ENCODE results near the gene SLC7A7.
"Not testable (repeated sequence)": the region's sequence is repeated elsewhere in the genome, so short reads cannot be mapped to it uniquely, and the experiment has no call there.

SLC7A7 gene

DNA sequence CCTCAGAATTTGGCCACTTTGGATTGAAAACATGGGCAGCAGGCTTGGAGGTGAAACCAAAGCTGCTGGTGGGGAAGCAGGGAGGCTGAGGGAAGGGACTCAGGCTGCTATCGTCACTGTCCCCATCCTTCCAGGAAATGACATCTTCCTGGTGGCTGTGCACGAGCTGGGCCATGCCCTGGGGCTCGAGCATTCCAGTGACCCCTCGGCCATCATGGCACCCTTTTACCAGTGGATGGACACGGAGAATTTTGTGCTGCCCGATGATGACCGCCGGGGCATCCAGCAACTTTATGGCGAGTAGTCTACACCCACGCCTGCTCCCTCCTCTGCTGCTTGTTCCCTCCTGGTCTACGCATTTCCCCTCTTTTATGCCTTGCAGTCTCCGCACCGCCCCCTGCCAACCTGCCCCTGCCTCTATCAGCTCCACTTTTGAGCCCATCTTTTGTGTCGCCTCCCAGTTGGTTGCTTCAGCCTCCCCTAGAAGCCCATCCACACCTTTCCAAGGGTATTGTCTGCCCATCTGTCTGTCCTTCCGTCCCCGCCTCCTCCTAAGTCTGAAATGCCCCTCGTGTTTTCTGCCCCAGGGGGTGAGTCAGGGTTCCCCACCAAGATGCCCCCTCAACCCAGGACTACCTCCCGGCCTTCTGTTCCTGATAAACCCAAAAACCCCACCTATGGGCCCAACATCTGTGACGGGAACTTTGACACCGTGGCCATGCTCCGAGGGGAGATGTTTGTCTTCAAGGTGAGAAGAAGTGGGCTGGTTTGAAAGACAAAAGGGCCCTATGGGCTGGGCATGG lies 28.1 kb upstream of the SLC7A7 start:
- DNase-seq, result no peak

DNA sequence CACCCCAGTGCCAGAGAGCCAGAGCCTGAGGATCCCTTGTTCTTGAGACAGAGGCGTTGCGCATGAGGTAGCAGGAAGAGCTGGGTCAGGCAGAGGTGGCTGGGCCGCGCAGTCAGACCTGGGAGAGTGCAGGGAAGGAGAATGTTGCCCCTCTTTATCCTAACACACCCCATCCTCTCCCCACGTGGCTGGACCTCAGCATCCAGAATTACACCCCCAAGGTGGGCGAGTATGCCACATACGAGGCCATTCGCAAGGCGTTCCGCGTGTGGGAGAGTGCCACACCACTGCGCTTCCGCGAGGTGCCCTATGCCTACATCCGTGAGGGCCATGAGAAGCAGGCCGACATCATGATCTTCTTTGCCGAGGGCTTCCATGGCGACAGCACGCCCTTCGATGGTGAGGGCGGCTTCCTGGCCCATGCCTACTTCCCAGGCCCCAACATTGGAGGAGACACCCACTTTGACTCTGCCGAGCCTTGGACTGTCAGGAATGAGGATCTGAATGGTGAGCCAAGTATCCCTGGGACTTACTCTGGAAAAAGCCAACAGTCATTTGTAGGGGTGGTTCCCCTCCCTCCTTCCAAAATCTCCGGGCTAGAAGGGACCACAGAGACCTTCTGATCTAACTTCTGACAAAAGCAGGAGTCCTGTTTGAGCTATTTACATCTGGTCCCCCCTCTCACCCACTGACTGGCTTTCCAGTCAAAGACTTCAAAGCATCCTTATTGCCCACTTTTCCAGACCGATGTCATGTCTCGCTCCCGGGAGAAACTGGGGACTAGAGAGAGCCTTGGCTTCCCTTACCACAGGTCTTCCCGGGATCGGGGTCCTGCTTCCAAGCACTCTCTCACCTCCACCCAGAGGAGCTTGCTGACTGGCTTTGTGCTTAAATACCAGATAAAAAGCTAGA lies 27.2 kb upstream of the SLC7A7 start:
- no peak for DNase-seq

DNA sequence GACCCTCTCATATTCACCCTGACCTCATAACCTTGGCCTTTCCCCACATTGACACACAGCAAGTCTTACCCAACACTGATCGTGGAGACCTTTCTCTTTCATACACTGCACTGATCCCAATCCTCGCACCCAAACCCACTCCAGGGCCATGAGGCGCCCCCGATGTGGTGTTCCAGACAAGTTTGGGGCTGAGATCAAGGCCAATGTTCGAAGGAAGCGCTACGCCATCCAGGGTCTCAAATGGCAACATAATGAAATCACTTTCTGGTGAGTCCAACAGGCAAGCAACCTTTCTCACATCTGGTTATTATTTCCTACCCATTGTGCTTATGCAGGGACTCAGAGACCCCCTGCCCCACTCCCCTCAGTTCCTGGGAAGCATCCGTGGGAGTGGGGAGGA lies 26.5 kb upstream of the SLC7A7 start:
- DNase-seq, result no peak

DNA sequence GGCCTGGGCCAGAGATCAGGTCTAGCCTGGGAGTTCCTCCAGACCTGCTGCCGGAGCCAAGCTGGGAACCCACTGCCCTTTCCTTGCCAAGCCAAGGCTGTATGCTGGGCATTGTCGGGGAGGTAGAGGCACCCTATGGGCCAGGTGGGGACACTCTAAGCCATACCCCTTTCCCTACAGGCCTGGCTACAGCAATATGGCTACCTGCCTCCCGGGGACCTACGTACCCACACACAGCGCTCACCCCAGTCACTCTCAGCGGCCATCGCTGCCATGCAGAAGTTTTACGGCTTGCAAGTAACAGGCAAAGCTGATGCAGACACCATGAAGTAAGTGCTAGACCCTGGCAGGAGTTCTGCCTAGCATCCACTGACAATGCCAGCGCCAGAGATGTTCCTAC lies 26.1 kb upstream of the SLC7A7 start:
- no peak for DNase-seq

DNA sequence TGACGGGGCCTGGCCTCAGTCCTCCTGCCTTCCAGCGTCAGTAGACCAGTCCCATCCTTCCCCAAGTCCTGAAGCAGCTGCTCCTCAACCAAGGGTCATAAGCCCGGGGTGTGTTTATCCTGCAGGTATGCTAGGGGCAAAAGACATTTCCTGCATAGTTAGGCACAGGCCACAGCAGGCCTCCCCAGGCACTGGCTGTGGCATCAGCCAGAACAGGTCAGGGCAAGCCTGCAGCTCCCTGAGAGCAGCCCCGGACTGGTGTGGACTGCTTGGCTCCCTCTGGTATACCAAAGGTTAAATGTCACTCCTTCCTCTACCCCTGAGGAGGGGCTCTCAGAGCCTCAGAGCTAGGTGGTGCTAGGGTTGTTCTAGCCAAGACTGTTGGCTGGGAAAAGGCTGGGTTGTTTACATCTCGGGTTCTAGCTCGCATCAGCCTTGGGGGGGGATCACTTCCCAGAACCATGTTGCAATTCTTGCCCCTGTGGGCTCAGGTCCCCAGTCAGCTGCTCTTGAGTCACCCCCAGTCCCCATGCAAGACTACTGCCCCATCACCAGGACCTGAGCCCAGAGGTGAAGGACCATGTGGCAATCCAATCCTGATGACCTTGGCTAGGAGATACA lies 24.0 kb upstream of the SLC7A7 start:
- DNase-seq, result peak; percentile 57

DNA sequence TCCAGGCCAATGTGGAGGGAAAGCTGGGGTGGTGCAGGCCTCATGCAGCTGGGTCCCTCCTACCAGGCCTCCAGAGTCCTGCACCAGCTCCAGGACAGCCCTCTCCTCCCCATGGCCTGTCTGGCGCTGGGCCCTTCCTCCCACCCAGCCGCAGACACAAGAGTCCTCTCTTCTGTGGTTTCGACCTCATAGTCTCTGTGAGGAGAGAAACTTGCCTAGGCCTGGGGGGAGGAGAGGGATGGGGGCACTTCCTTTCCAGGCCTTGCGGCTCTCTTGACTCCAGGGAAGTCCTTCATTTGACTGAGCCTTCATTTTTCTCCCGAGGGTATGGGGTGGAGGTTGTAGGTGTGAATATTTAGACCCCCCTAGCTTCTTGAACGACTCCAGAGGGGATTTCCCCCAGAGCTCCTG lies 23.4 kb upstream of the SLC7A7 start:
- DNase-seq, result peak; percentile 47

DNA sequence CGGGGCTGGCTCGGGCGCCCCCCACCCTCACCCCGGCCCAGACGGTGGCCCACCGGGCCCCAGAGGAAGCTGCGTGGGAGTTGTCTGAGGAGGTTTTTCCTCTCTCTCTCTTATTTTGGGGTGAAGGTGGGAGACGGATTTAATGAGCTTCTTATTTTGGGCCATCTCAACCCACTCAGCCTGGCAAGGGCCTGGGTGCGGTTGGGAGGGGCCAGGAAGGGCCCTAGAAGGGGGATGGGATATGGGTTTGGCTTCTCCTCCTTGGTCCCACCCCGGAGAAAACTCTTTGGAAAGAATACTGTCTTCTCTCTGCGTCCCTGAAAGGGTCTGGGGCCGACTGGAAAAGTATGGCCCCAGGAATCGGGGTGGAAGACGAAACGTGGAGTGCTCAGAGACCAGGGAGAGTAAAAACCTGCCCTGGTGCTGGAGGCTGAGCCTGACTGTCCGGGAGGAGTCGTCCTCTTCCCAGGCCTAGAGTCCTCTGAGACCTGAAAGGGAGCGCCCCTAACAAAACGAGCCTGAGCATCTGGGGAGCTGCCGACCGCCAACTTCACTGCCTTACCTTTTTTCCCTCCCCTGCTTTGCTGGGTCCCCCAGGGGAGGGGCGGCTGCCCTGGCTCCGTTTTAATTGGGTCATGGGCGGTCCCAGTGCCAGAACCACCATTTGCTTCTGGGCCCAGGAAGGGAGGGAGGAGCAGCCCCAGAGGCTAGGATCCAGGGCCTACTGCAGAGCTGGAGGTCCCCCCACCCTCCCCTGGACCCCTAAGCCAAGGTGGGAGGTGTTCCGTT lies 22.7 kb upstream of the SLC7A7 start:
- peak; percentile 51 for DNase-seq

DNA sequence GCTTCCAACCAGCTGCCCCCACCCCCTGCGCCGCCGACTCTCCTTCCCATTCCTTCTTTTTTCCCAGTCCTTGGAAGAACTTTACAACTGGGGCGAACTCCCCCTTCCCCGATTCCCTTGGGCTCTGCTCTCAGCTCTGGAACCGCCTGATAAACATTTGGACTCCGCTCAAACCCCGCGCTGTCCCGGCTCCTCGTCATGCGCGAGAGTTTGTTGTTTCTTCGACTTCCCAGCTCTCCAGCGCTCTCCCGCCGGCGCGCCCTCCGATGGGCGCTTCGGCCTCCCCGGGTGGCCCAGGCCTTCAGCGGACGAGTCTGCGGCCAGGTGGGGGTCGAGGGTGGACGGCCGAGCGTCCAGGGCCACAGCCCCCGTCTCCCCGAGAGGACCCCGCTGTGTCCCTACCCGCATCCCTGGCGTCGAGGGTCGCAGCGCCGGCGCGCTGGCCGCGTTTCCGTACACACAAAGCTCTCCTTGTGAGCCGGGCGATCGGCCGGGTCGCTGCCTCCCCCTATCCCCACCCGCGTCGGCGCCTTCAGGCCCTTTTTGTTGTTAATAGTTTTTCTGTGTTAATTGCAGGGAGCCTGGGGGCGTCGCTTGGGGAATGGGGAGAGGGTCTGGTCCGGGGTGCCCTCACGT lies 22.0 kb upstream of the SLC7A7 start:
- peak; percentile 57 for DNase-seq

DNA sequence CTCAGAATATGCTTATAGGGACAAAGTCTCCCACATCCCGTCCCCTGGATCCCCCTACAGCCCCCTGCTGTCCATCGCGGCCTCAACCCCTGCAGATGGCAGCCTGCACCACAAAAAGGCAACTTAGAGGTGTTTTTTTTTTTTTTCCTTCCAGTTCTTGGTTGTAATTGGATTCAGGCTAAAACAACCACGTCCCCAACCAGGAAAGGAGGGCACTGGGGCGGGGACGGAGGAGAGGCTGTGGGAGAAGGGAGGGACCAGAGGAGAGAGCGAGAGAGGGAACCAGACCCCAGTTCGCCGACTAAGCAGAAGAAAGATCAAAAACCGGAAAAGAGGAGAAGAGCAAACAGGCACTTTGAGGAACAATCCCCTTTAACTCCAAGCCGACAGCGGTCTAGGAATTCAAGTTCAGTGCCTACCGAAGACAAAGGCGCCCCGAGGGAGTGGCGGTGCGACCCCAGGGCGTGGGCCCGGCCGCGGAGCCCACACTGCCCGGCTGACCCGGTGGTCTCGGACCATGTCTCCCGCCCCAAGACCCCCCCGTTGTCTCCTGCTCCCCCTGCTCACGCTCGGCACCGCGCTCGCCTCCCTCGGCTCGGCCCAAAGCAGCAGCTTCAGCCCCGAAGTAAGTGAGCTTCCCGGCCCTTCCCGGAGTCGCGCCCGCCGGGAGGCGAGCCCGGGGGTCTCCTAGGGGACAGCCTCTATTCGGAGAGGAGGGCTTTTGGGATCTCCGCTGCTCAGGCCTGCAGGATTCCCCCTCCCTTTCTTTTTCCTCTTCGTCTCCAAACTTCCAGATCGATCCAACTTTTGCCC lies 21.3 kb upstream of the SLC7A7 start, which contains the start of gene MMP14:
MMP14 (plus strand) TSS at position 285 of the 813 bp plus-strand sequence; CDS start at position 518, 233 bp downstream.
- peak; percentile 88 for DNase-seq

DNA sequence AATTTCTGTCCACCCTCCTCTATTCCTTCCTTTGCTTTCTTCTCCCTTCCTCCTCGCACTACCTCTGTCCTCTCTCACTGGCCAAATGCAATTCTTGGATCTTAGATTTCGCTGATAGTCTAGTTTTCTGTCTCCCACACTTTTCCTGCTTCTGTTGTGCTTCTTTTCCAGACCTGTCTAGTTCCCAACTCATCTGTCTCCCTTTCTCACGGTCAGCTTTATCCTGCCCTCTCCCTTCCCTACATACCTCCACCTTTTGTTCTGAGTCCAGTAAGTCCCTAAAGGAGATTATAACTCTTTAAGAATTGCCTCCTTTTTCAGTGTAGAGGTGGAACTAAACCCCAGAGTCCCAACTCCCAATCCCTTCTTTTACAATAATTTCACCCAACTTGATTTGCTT lies 20.3 kb upstream of the SLC7A7 start:
- no peak for DNase-seq

DNA sequence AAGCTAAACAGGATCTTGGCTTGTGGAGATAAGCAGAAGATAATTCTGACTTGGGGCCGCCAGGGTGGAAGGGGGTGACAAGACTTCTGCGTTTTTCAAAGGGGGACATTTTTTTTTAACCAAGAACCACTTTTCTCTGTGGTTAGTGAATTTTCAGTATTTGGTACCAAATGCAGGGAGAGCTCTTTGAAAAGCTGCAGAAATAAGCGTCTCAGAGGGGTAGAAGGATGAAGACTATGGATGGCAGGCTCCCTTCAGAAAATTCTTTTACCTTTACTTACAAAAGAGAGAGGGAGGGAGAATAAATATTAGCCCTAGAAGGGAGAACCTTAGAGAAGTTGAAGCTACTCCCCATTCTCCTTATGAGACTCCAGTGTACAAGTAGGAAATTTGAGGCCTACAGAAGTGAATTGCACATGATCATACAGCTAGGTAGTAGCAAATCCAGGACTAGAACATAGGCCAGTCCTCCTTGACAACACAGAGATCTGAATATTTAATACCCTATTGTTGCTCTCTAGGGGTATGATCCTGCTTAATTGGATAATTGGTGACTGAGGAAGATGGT lies 15.3 kb upstream of the SLC7A7 start:
- DNase-seq, result no peak

DNA sequence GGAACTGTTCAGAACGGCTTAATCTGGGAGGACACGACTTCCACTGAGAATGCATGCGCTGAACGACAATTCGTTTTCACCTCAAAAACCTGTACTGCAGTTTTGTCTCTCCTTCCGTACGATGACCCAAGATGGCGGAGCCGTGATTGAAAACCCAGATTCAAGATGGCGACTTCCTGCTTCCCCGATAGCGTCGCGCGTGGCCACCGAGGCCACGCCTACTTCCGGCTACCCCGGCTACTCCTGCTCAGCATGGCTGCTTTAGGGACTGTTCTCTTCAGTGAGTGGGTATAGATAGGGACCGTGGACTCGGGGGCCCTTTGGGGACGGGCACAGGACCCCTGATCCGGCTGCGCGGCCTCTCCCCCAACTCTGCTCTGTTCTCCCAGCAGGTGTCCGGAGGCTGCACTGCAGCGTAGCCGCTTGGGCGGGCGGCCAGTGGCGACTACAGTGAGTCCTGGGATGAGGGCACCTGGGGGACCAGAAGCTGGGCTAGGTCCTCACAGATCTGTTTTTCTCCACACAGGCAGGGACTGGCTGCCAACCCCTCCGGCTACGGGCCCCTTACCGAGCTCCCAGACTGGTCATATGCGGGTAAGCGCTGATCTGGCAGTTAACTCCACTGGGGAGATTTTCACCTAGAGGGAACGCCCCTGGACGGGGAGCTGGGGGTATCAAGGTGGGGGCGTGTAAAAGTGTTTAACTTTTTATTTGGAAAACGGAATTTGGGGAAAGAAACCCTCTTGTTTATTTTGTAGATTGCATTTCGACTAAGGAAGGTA lies 14.6 kb upstream of the SLC7A7 start, which contains the start of gene MRPL52:
MRPL52 (plus strand) TSS at position 227 of the 782 bp plus-strand sequence; CDS start at position 253, 26 bp downstream.
- DNase-seq, result peak; percentile 88

DNA sequence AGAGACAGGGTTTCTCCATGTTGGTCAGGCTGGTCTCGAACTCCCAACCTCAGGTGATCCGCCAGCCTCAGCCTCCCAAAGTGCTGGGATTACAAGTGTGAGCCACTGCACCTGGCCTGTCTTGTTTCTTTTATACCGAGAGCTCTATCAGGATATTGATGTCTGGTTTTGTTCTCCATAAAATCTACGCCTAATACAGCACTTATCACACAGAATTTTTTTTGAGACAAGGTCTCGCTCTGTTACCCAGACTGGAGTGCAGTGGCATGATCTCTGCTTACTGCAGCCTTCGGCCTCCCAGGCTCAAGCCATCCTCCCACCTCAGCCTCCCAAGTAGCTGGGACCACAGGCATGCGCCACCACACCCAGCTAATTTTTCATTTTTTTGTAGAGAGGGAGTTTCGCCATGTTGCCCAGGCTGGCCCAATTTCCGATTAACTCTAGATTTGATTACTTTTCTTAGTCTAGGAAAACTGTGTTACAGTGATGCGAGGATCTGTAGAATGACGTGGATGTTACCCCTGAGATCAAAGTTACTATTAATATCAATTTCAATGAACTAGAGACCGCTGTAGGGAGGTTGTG lies 13.9 kb upstream of the SLC7A7 start:
- DNase-seq, result not testable (repeated sequence)

DNA sequence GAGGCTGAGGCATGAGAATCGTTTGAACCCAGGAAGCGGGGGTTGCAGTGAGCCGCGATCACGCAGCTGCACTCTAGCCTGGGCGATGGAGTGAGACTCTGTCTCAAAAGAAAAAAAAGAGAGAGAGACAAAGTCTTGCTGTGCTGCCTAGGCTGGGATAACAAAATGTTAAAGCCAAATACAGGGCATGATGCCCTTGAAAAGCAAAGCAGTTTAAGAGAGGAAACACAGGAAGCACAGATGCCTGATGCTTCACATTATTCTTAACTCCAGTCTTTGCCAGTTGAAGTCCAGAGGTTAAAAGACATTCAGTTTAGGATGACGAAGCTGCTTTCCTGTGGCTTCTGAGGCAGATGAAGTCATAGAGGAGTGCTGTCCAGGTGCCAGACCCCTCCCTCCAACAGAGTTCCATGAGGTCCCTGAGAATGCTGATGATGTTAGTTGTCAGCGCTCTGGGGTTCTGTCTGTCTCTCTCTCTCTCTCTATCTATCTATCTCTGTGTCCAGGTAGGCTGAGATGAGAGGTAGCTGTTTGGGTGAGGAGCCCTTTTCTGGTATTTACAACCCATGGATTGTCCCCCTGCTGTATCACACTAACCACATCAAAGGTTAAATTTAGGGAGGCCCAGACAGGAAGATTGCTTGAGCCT lies 9.6 kb upstream of the SLC7A7 start:
- DNase-seq, result peak; percentile 92

DNA sequence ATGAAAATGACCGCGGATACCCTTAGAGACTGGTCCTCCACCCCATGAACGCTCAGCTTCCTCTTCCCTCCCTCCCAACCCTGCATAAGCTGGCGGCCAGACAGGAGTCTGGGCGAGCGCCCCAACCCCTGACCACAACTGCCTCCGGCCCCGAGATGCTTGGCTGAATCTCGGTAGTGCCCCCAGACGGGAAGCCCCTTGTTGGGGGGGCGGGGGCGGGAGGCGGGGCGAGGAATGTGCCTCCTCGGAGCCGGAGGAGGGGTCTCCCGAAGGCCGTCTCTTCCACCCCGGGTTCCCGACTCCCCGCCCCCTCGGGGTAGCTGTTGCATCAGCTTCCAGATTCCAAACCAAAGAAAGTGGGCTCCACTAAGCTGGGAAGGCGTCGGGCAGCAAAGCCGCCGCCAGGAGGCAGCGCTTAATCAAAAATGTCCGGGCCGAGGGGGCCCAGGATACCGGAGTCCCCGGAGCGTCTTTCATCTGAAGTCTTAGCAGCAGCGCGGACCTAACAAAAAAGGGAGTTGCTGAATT lies 7.4 kb upstream of the SLC7A7 start:
- DNase-seq, result peak; percentile 79

DNA sequence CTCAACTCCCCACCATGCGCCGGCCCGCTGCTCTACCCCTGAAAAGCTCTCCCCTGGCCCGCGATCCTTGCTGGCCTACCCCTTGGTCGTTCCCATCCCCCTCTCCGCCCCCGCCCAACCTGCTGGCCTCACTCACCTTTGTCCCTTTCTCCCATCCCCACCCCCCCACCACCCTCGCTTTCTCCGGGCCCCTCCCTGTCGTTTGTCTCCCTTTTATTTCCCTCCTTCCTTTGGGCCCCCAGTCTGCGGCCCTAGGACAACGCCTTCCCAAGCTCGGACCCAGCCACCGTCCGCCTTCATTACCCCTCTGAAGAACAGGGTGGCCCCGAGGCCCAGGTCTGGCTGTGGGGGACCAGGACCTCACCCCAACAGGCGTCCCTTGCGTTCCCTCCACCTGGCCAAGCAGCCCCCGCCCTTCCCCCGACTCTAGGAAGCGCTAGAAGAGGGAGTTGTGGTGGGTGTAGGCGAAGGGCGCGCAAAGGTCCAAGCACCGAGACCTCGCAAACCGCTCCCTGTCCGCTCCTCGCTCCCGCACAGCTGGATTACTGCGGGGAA lies 6.9 kb upstream of the SLC7A7 start:
- DNase-seq, result no peak

DNA sequence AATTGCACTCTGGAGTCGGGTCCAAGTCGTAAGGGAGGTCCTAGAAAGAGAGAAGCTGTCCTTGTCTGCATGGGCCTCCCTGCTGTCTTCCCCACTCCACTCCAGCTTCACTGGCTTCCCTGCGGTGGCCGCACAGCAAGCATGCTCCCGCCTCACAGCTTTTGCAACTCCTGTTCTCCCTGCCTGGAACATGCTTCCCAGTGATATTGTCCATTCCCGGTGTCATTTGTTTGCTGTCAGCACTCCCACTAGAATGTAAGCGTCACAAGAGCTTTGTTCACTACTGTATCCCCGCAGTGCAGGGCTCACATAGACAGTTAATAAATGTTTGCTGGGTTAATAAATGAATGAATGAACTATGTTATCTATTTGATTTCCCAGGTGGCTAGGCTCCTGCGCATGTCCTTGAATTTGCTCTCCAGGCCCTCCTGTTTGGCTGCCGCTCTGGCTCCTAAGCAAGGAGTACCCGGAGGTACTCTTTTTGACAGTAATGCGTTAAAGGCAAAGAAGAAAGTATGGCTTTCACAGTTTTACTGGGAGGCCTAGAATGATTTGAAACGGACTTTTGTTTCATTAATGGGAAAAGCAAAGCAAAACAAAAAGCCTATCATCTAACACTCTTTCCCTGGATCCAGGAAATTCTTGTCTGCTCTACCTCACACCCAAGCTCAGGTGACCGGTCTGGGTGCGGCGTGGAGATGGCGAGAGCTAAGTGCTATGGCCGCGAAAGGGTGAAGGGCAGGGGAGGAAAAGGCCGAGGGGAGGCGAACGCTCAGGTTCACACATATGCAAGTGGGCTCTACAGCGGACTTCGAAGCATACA lies 6.2 kb upstream of the SLC7A7 start:
- DNase-seq, result no peak
